ENCODE results near the gene SCFD2.
"Not testable (repeated sequence)": the region's sequence is repeated elsewhere in the genome, so short reads cannot be mapped to it uniquely, and the experiment has no call there.

Gene SCFD2

DNA sequence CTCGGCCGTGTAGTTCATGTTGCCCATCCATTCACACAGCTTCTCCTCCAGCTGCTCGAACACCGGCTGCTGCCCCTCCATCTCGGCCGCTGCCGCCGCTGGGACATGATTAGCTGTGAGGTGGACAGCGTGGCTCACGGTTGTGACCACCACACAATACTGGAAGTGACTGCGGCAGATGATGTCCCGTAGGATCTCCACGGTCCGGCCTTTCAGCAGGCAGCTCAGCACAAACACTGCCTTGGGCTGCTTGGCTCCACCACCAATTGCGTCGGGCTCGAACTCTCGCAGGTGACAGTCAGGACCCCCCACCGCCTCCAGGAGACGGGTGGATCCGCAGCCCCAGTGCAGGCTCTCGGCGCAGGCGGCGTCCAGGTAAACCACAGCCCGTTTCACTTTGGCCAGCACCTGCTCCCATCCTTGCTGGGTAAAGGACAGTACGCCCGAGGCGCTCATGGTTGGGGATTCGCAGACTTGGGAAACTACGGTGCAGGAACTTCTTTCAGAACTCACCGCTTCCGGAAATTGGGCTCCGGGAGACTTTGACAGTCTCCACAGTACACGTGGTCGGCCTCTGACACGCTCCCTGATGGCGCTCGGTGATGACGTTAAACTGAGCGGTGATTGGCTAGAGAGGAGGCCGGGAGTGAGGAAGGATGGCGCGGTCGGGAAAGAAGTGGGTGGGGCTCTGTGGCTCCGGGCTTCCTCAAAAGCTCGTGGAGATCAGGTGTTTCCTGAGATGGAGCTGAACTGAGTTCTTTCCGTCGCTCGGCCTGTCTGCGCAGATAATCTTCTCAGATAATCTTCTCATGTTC is at the start of gene SCFD2:
Gene SCFD2 (minus strand): TSS at position 576 of the 815 bp plus-strand sequence.
- peak within 1 kb of the TSS; percentile 63 for H3K4me3 ChIP-seq (ENCODE audit: control insufficient read depth, low read depth, low read length)
- TF ChIP-seq, protein P1, sequence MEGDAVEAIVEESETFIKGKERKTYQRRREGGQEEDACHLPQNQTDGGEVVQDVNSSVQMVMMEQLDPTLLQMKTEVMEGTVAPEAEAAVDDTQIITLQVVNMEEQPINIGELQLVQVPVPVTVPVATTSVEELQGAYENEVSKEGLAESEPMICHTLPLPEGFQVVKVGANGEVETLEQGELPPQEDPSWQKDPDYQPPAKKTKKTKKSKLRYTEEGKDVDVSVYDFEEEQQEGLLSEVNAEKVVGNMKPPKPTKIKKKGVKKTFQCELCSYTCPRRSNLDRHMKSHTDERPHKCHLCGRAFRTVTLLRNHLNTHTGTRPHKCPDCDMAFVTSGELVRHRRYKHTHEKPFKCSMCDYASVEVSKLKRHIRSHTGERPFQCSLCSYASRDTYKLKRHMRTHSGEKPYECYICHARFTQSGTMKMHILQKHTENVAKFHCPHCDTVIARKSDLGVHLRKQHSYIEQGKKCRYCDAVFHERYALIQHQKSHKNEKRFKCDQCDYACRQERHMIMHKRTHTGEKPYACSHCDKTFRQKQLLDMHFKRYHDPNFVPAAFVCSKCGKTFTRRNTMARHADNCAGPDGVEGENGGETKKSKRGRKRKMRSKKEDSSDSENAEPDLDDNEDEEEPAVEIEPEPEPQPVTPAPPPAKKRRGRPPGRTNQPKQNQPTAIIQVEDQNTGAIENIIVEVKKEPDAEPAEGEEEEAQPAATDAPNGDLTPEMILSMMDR (IDR thresholded peaks at IDR 0.05; ENCODE audit: control insufficient read depth, insufficient read depth, low read depth, low read length, missing control alignments): no peak

DNA sequence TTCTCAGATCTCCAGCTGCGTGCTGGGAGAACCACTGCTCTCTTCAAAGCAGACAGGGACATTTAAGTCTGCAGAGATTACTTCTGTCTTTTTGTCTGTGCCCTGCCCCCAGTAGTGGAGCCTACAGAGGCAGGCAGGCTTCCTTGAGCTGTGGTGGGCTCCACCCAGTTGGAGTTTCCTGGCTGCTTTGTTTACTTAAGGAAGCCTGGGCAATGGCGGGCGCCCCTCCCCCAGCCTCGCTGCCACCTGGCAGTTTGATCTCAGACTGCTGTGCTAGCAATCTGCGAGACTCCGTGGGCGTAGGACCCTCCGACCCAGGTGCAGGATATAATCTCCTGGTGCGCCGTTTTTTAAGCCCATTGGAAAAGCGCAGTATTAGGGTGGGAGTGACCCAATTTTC is 43.6 kb upstream of the SCFD2 start:
- not testable (repeated sequence) for H3K4me3 ChIP-seq (ENCODE audit: control insufficient read depth, low read depth, low read length)

More for the DNA sequence above, at the start of gene SCFD2:
- DNase-seq (ENCODE audit: low read depth): peak; percentile 86

DNA sequence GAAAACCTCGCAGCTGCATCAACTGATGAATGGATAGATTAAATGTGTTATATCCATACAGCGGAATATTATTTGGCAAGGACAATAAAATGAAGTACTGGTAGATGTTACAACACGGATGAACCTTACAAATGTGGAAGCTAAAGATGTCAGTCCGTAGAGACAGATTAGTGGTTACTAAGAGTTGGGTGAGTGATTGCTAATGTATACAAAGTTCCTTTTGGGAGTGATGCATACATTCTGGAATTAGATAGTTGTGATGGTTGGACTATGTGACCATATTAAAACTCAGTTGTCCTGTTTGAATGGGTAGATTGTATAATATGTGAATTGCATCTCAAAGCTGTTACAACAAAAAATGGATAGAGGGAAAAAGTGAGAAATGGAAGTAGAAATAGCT is 14.4 kb upstream of the SCFD2 start:
- DNase-seq (ENCODE audit: low read depth): no peak
- TF ChIP-seq, protein P1 (IDR thresholded peaks at IDR 0.05; ENCODE audit: control insufficient read depth, insufficient read depth, low read depth, low read length, missing control alignments): no peak
- no peak overlapping the region for H3K4me3 ChIP-seq (ENCODE audit: control insufficient read depth, low read depth, low read length)

More for the DNA sequence above, 43.6 kb upstream of the SCFD2 start:
- DNase-seq (ENCODE audit: low read depth): not testable (repeated sequence)

DNA sequence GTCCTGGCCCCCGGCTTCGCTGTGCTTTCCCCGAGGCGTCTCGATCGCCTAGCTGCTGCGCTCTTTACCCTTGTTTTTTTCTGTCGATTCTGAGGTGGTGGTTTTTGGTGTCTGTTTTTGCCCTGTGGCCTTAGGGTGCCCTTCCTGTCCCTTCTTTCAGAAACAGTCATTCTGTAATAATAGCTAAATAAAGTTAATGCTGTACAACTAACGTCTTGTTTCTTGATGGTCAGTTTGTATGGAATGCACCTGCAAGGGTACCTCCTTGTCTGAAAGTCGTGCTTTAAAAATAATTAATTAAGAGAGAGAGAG is 12.3 kb upstream of the SCFD2 start:
- peak overlapping the region; percentile 98 for H3K4me3 ChIP-seq (ENCODE audit: control insufficient read depth, low read depth, low read length)
- TF ChIP-seq, protein P1 (IDR thresholded peaks at IDR 0.05; ENCODE audit: control insufficient read depth, insufficient read depth, low read depth, low read length, missing control alignments): no peak
- no peak for DNase-seq (ENCODE audit: low read depth)

DNA sequence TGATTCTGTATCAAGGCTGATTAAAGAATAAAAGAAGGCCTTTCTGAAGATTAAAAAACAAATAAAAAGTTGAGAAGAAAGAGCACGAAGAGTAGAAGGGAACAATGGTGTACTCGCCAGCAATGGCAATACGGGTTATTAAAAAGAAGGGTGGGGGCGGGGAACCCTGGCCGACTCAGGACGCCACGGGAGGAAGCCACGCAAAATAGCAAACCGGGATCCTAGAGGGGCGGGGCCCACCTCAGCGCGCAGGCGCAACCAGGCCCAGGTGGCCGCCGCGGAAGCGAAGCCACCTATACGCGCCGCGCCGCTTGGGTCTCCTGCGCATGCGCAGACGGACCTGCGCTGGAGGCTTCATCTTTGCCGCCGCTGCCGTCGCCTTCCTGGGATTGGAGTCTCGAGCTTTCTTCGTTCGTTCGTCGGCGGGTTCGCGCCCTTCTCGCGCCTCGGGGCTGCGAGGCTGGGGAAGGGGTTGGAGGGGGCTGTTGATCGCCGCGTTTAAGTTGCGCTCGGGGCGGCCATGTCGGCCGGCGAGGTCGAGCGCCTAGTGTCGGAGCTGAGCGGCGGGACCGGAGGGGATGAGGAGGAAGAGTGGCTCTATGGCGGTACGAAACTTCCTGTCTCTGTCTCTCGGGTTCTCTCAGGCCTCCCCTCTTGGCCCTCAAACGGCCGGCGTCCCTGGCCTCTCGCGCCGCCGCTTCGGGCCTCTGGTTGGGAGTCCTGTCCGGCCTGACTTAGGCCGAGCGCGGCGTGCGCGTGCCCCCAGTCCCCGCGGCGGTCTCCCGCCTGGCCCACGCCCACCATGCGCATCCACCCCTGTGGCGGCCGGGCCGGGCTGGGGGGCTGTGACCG is 11.7 kb upstream of the SCFD2 start, which contains the start of gene FIP1L1:
Gene FIP1L1 (plus strand): TSS at position 323 of the 852 bp plus-strand sequence. CDS start 198 bp downstream, at position 521.
- DNase-seq (ENCODE audit: low read depth): peak; percentile 54
- TF ChIP-seq, protein P1 (IDR thresholded peaks at IDR 0.05; ENCODE audit: control insufficient read depth, insufficient read depth, low read depth, low read length, missing control alignments): no peak
- H3K4me3 ChIP-seq (ENCODE audit: control insufficient read depth, low read depth, low read length): peak within 1 kb of the TSS; percentile 98

DNA sequence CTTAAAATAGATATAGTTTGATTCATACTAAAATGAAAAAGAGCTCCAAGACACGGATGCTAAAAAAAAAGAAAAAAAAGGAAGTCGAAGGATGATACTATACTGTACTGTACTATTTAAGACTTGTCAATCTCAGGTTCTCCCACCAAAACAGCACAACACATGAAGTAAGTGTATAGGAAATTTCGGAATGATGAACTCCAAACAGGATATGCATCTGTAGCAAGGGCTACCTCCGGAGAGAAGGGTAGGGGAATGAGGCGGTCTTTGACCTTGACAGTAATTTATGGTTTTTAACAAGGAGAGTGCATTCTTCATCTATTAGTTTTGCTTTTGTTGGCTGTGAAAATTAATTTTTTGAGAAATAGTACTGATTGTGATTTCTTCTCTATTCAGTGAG is 11.0 kb upstream of the SCFD2 start:
- peak overlapping the region; percentile 98 for H3K4me3 ChIP-seq (ENCODE audit: control insufficient read depth, low read depth, low read length)
- no peak for DNase-seq (ENCODE audit: low read depth)
- TF ChIP-seq, protein P1 (IDR thresholded peaks at IDR 0.05; ENCODE audit: control insufficient read depth, insufficient read depth, low read depth, low read length, missing control alignments): no peak
